GM18870 (cell line): ENCODE data around the gene ENTPD7.
A peak's percentile ranks its signal among the peaks of the same experiment; 100 is the strongest.
"Not testable (repeated sequence)": the region's sequence is repeated elsewhere in the genome, so short reads cannot be mapped to it uniquely, and the experiment has no call there.

Experiments
- ATAC-seq: cut with Tn5 transposase; IDR thresholded peaks from one replicate; pipeline ENCODE4 v1.9.1; 2021; ENCODE audit warnings: moderate library complexity; ENCODE audit not compliant: unreplicated experiment

Gene ENTPD7

DNA sequence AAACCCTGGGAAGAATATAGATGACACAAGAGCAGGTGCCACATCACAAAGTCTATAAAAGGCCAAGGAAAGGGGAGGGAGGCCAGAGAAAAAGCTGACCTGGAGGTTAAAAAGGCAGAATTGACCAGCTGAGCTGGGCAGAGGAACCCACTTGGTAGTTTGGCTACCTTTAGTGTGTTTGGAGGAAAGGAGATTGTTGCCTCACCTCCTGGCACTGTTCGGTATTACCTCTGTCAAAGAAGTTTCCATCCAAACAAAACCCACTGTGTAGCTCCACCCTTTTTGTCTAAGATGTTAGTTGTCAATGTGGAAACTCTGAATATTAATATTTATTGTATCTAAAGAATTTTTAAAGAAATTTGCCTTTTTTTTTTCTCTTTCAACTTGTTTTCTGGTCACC is 23.4 kb downstream of the ENTPD7 start:
- no peak for ATAC-seq

GRCh38 chr10:99685597-99685967 is 26.3 kb downstream of the ENTPD7 start:
- ATAC-seq, result peak; percentile 92

- no peak for ATAC-seq
These were observed 30.2 kb downstream of the ENTPD7 start for GRCh38 chr10:99689461-99689860.

GRCh38 chr10:99693933-99694583 is 34.7 kb downstream of the ENTPD7 start:
- ATAC-seq, result no peak

GRCh38 chr10:99695761-99696160 is 36.5 kb downstream of the ENTPD7 start:
- ATAC-seq, result no peak

DNA sequence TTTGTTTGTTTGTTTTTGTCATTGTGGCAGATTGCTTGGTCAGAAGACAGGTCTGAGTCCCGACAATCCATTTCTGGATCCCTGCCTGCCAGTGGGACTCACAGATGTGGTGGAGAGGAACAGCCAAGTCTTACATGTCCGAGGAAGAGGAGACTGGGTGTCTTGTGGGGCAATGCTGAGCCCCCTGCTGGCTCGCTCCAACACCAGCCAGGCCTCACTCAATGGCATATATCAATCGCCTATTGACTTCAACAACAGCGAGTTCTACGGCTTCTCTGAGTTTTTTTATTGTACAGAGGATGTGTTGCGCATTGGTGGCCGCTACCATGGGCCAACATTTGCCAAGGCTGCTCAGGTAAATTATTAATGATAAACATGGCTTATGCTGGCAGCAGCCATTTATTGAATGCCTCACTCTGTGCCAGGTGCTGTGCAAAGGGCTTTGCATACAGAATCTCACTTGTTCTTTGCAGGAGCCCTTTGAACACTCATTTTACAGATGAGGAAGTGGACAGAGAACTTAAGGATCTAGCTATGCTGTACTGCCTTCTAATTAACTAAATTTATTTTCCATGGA is 39.3 kb downstream of the ENTPD7 start:
- ATAC-seq, result no peak

DNA sequence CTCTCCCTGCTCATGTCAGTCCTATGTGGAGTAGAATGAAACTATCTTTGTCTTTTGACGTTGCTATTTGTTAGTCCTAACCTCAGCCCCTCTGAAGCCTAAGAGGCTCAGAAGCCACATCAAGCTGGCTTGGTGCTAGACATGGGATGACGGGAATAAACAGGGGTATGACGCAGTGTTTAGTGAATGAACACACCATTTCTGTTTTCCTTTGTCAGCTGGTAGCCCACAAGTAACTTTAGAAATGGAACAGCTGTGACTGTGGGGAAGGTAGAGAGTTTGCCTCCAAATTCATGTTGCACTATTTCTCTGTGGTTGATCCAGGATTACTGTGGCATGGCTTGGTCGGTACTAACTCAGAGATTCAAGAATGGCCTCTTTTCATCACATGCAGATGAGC is 41.3 kb downstream of the ENTPD7 start:
- no peak for ATAC-seq

- ATAC-seq, result no peak
These were observed 49.2 kb downstream of the ENTPD7 start for GRCh38 chr10:99708428-99709012.

DNA sequence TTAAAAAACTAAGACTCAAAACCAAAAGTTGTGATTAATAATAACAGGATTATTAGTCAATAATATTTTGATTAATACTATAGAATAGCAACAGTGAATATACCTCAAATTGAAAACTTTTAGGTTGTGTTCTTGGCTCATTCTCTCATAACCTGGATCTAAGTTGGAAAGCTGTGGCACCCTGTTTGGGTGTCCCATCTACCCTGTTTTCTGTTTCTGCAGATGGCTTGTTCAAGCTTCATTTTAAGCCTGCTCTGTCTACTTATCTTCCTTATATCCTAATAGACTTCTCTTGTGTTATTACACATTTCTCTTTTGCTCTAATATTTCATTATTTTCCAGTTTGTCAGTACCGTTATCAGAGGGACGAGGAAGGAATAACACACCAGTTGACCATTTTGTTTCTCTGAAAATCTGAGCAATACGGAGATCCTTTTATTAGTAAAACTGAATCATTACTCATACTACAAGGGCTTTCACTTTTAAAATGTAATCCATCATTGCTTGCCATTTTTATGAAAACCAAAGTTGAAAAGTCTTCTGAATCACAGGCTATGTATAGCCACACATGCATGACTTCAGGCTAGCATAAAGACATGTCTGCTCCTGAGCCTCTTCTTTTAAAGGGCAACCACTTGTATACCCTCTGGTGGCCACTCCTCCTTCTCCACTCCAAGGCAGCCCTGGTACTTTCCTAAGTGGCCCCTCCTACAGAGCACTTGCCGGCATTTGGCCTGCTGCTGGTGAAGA is 50.3 kb downstream of the ENTPD7 start:
- peak; percentile 80 for ATAC-seq

DNA sequence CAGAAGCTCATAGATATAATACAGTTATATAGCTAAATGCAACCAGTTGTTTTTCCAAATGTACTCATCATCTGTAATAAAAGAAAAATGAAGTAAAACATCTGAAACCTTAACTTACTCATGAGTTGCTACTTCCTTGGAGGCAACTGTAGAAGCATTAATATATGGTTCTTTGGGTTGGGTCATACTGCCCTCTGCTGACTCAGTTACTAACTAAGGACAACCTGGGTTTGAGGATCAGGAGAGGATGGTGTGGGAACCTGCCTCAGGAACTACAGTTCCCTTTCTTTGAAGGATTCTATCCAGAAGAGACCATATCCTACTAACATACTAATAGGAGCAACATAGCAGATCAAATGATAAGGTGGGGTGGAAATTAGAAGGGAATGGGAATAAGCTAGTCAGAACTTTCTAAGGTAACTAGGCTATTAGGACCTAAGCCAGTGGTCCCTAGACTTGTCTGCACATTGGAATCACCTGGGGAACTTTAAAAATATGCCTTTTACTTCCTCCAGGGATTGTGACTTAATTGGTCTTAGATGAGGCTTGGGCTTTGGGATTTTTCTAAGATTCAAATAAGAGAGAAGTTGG is 51.9 kb downstream of the ENTPD7 start:
- ATAC-seq, result no peak

GRCh38 chr10:99714446-99714845 is 55.1 kb downstream of the ENTPD7 start:
- no peak for ATAC-seq

- ATAC-seq, result no peak
These were observed 61.1 kb downstream of the ENTPD7 start for GRCh38 chr10:99720387-99720786.

- no peak for ATAC-seq
These were observed 70.7 kb downstream of the ENTPD7 start for GRCh38 chr10:99730026-99730425.

DNA sequence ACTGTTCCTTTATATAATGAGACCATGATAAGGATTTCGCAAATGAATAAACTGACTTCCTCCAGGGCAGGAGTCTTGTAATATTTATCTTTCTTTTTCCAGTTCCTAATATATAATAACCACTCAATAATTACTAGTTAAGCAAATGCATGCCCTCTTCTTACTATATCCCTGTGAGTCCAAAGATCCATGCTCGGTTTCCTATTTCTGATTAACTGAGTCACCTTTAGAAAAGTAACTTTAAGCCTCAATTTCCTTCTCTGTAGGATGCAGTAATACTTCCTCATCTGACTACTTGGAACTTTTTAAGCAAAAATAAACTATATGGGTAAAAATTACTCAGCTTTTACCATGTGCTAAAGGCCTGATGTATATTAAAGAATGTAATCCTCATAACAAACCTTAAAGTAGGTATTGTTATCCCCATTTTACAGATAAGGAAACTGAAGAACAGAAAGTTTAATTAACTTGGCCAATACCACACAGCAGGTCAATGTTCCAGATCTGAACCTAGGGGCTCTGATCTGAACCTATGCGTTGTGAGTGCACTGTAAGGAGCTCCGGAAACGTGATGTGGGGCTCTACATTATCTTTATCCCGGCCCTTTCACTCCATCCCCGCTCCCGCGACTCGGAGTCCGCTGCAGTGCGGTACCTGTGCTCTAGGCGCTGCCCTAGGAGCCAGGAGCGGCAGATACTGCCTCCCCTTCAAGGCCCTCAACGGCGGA is 72.2 kb downstream of the ENTPD7 start:
- peak; percentile 40 for ATAC-seq

GRCh38 chr10:99732033-99732842 is 72.9 kb downstream of the ENTPD7 start, which contains the start of the genes COX15 and CUTC:
Gene COX15 (minus strand): TSS chr10:99732127. CDS start chr10:99732049, 78 bp downstream.
Gene CUTC (plus strand): TSS chr10:99732234. CDS start chr10:99732349, 115 bp downstream.
- peak; percentile 64 for ATAC-seq

- ATAC-seq, result no peak
These were observed 74.1 kb downstream of the ENTPD7 start for GRCh38 chr10:99733366-99733765.

- not testable (repeated sequence) for ATAC-seq
These were observed 74.8 kb downstream of the ENTPD7 start for GRCh38 chr10:99734111-99734510.

GRCh38 chr10:99740260-99740659 is 81.0 kb downstream of the ENTPD7 start:
- no peak for ATAC-seq

DNA sequence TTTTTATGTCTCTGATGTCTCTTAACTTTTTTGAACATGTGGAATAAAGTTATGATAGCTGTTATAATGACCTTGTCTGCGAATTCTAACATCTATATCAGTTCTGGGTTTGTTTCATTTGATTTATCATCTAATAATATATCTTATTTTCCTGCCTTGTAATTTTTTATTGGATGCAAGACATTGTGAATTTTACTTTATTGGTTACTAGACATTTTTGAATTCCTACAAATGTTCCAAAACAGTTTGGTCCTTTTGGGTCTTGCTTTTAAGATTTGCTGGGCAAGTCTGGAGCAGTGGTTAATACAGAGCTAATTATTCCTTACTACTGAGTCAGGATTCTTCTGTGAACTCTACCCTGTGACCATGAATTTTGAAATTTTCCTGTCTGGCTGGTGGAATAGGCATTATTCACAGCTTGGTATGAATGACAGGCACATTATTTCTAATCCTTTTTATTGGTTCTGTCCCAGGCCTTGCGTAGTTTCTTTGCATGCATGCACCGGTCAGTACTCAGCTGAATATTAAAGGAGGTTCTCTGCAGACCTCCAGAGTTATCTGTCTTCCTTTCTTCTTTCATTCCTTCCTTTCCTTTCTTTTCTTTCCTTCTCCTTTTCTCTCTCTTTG is 81.7 kb downstream of the ENTPD7 start:
- no peak for ATAC-seq
